ENCODE data around the gene PITPNM3.

The PITPNM3 gene

GRCh38 chr17:6525141-6525540 is 31.2 kb downstream of the PITPNM3 start:
- no peak for DNase-seq (ENCODE audit: low read depth)
- TF ChIP-seq CTCF (IDR thresholded peaks at IDR 0.05; ENCODE audit: low read depth, low read length, missing control alignments), result no peak
- in situ Hi-C loops (cut with HindIII; ENCODE audit: low sequenced_read_pairs), result no loop called here
- no peak overlapping the region for H3K4me3 ChIP-seq (ENCODE audit: low read depth, low read length)

GRCh38 chr17:6524520-6524919 is 31.8 kb downstream of the PITPNM3 start:
- in situ Hi-C loops (cut with HindIII; ENCODE audit: low sequenced_read_pairs), result no loop called here
- TF ChIP-seq CTCF (IDR thresholded peaks at IDR 0.05; ENCODE audit: low read depth, low read length, missing control alignments), result no peak
- DNase-seq (ENCODE audit: low read depth), result no peak
- H3K4me3 ChIP-seq (ENCODE audit: low read depth, low read length), result no peak overlapping the region

GRCh38 chr17:6523809-6524355 is 32.5 kb downstream of the PITPNM3 start:
- in situ Hi-C loops (cut with HindIII; ENCODE audit: low sequenced_read_pairs), result no loop called here
- DNase-seq (ENCODE audit: low read depth), result no peak
- no peak for TF ChIP-seq CTCF (IDR thresholded peaks at IDR 0.05; ENCODE audit: low read depth, low read length, missing control alignments)
- no peak overlapping the region for H3K4me3 ChIP-seq (ENCODE audit: low read depth, low read length)

GRCh38 chr17:6523330-6523729 is 33.0 kb downstream of the PITPNM3 start:
- TF ChIP-seq CTCF (IDR thresholded peaks at IDR 0.05; ENCODE audit: low read depth, low read length, missing control alignments), result no peak
- no peak for DNase-seq (ENCODE audit: low read depth)
- in situ Hi-C loops (cut with HindIII; ENCODE audit: low sequenced_read_pairs), result no loop called here
- H3K4me3 ChIP-seq (ENCODE audit: low read depth, low read length), result no peak overlapping the region

- no peak for TF ChIP-seq CTCF (IDR thresholded peaks at IDR 0.05; ENCODE audit: low read depth, low read length, missing control alignments)
- in situ Hi-C loops (cut with HindIII; ENCODE audit: low sequenced_read_pairs), result no loop called here
- no peak for DNase-seq (ENCODE audit: low read depth)
- no peak overlapping the region for H3K4me3 ChIP-seq (ENCODE audit: low read depth, low read length)
These were observed 34.8 kb downstream of the PITPNM3 start for GRCh38 chr17:6521586-6521985.

GRCh38 chr17:6517062-6517461 is 39.3 kb downstream of the PITPNM3 start:
- in situ Hi-C loops (cut with HindIII; ENCODE audit: low sequenced_read_pairs), result no loop called here
- H3K4me3 ChIP-seq (ENCODE audit: low read depth, low read length), result no peak overlapping the region
- no peak for DNase-seq (ENCODE audit: low read depth)
- no peak for TF ChIP-seq CTCF (IDR thresholded peaks at IDR 0.05; ENCODE audit: low read depth, low read length, missing control alignments)

- no peak for TF ChIP-seq CTCF (IDR thresholded peaks at IDR 0.05; ENCODE audit: low read depth, low read length, missing control alignments)
- in situ Hi-C loops (cut with HindIII; ENCODE audit: low sequenced_read_pairs), result no loop called here
- H3K4me3 ChIP-seq (ENCODE audit: low read depth, low read length), result no peak overlapping the region
- DNase-seq (ENCODE audit: low read depth), result no peak
These were observed 42.0 kb downstream of the PITPNM3 start for GRCh38 chr17:6514371-6514770.
